ENCODE results near the gene SMIM36.
"Not testable (repeated sequence)": the region's sequence is repeated elsewhere in the genome, so short reads cannot be mapped to it uniquely, and the experiment has no call there.

Gene SMIM36

GRCh38 chr17:55453839-55454557, 57.3 kb downstream of the SMIM36 start:
- no peak for DNase-seq

GRCh38 chr17:55452139-55452790, 59.0 kb downstream of the SMIM36 start:
- DNase-seq = peak; percentile 50

GRCh38 chr17:55451758-55452138, 59.5 kb downstream of the SMIM36 start:
- DNase-seq = no peak

- peak; percentile 96 for DNase-seq
These were observed 60.0 kb downstream of the SMIM36 start for GRCh38 chr17:55451203-55451641.

- peak; percentile 55 for DNase-seq
These were observed 60.9 kb downstream of the SMIM36 start for GRCh38 chr17:55450232-55450825.

- peak; percentile 49 for DNase-seq
These were observed 62.6 kb downstream of the SMIM36 start for GRCh38 chr17:55448681-55449080.

GRCh38 chr17:55446581-55447205, 64.6 kb downstream of the SMIM36 start:
- no peak for DNase-seq

GRCh38 chr17:55446004-55446403, 65.2 kb downstream of the SMIM36 start:
- not testable (repeated sequence) for DNase-seq

- no peak for DNase-seq
These were observed 66.5 kb downstream of the SMIM36 start for GRCh38 chr17:55444471-55445441.

- DNase-seq = no peak
These were observed 67.3 kb downstream of the SMIM36 start for GRCh38 chr17:55443904-55444303.

- no peak for DNase-seq
These were observed 68.1 kb downstream of the SMIM36 start for GRCh38 chr17:55442953-55443683.

- DNase-seq = no peak
These were observed 68.8 kb downstream of the SMIM36 start for GRCh38 chr17:55442462-55442861.

- no peak for DNase-seq
These were observed 69.7 kb downstream of the SMIM36 start for GRCh38 chr17:55441544-55441943.

- peak; percentile 78 for DNase-seq
These were observed 70.9 kb downstream of the SMIM36 start for GRCh38 chr17:55440391-55440790.

GRCh38 chr17:55437159-55437605, 74.1 kb downstream of the SMIM36 start:
- no peak for DNase-seq

GRCh38 chr17:55436224-55437158, 74.8 kb downstream of the SMIM36 start:
- DNase-seq = no peak

- no peak for DNase-seq
These were observed 75.8 kb downstream of the SMIM36 start for GRCh38 chr17:55435408-55435807.

GRCh38 chr17:55434721-55435120, 76.5 kb downstream of the SMIM36 start:
- no peak for DNase-seq

- no peak for DNase-seq
These were observed 77.4 kb downstream of the SMIM36 start for GRCh38 chr17:55433629-55434422.

All from hematopoietic multipotent progenitor cell treated with erythropoietin and hydrocortisone succinate and interleukin-3 and kit ligand, for 6 days (in vitro differentiated cells).